Hepatocyte (in vitro differentiated cells): Measurements from ENCODE around the gene PLEKHG4.

Experiments used
- EZH2 ChIP-seq: fragments of 200-600 bp; sonication (generic); IDR thresholded peaks from 2 replicates; pipeline ENCODE4 v1.6.1; 2016; ENCODE audit warnings: antibody characterized with exemption, mild to moderate bottlenecking, borderline replicate concordance
- TF ChIP-seq, protein P1 (sequence below): fragments of 200-600 bp; sonication (generic); IDR thresholded peaks from 2 replicates; pipeline ENCODE4 v1.5.1; 2016; ENCODE audit warnings: antibody characterized with exemption, mild to moderate bottlenecking; ENCODE audit not compliant: poor library complexity

- no peak for TF ChIP-seq EZH2
- TF ChIP-seq, protein P1, sequence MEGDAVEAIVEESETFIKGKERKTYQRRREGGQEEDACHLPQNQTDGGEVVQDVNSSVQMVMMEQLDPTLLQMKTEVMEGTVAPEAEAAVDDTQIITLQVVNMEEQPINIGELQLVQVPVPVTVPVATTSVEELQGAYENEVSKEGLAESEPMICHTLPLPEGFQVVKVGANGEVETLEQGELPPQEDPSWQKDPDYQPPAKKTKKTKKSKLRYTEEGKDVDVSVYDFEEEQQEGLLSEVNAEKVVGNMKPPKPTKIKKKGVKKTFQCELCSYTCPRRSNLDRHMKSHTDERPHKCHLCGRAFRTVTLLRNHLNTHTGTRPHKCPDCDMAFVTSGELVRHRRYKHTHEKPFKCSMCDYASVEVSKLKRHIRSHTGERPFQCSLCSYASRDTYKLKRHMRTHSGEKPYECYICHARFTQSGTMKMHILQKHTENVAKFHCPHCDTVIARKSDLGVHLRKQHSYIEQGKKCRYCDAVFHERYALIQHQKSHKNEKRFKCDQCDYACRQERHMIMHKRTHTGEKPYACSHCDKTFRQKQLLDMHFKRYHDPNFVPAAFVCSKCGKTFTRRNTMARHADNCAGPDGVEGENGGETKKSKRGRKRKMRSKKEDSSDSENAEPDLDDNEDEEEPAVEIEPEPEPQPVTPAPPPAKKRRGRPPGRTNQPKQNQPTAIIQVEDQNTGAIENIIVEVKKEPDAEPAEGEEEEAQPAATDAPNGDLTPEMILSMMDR = no peak
Measured at GRCh38 chr16:67317853-67318252, 38.5 kb downstream of the PLEKHG4 start.
